BJ (cell line): ENCODE results near the gene KCNMB4. TPM values are rescaled to one million over a fixed set of nuclear protein-coding genes. Genes with fewer than 3 reads are reported as not detected.

ENCODE experiments used
- CTCF ChIA-PET: fragments of 350-600 bp; formaldehyde crosslinking; extraction: SDS; loops from one replicate; lab custom pipeline; 2021; ENCODE audit warnings: antibody characterized with exemption, inconsistent platforms; lab: Yijun Ruan, JAX
- POLR2A ChIA-PET: fragments of 300-600 bp; sonication (Branson Sonifier 250); formaldehyde crosslinking; extraction: SDS; loops from one replicate; lab custom pipeline; 2021; ENCODE audit warnings: antibody characterized with exemption; lab: Charles Lee
- DNase-seq: peaks from one replicate; pipeline ENCODE4 v3.0.0-alpha.2; 2011; ENCODE audit warnings: low read depth
- H3K27me3 ChIP-seq: 2 replicates; pipeline ENCODE4 v1.6.0; 2011; ENCODE audit warnings: low read length; ENCODE audit not compliant: control insufficient read depth, insufficient read depth
- H3K36me3 ChIP-seq: 2 replicates; pipeline ENCODE4 v1.5.1; 2011; ENCODE audit warnings: low read length; ENCODE audit not compliant: control insufficient read depth, insufficient read depth
- H3K4me3 ChIP-seq: 2 replicates; pipeline ENCODE4 v1.5.1; 2011; ENCODE audit warnings: low read depth, mild to moderate bottlenecking, control low read depth, low read length
- CTCF ChIP-seq: IDR thresholded peaks from 2 replicates; pipeline ENCODE4 v1.5.1; 2011; ENCODE audit warnings: low read depth, mild to moderate bottlenecking, control low read depth, inconsistent platforms, low read length, moderate library complexity; ENCODE audit not compliant: insufficient read depth
- polyA plus RNA-seq: library from polyadenylated mRNA; depleted of rRNA; stranded (reverse); fragments of >200 nt; gene quantifications from 2 replicates; pipeline ENCODE4 v1.2.3, GENCODE V29; 2011

Gene KCNMB4
- polyA plus RNA-seq, 1 experiment: 1.5 TPM

DNA sequence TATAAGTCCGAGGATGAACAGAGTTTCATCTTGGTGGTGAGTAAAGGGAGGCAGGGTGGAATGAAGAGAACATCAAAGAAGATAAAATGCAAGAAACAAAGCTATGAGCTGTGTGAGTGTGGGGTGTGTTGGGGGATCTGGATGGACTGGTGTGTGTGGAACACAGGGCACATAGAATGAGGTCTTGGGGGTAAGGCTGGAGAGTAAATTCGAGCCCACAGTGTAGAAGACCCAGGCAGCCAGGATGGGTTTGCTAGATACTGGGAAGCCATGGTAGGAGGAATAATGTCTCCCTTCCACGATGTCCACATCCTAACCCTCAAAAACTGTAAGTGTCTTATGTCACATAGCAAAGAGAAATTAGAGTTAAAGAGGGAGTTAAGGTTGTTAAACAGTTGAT, 6.8 kb downstream of the KCNMB4 start:
- Histone ChIP-seq H3K4me3 (no peak overlapping the region), H3K27me3 (no peaks in the 10 kb centered on the region), H3K36me3 (no peaks in the 10 kb centered on the region)
- no peak for TF ChIP-seq CTCF
- ChIA-PET POLR2A (no interaction called here), CTCF (no interaction called here)
- DNase-seq: no peak

GRCh38 chr12:70379846-70380245, 13.8 kb downstream of the KCNMB4 start:
- CTCF ChIA-PET: interaction anchor here (0.8 kb wide), 1 partner anchor 196 kb away, joined by 3 read pairs; no protein-coding TSS in a partner anchor
- no peak for TF ChIP-seq CTCF

GRCh38 chr12:70383484-70383883, 17.4 kb downstream of the KCNMB4 start:
- CTCF ChIA-PET: no interaction called here
- TF ChIP-seq CTCF: no peak
- no peaks in the 10 kb centered on the region for H3K36me3 ChIP-seq
- POLR2A ChIA-PET: no interaction called here
- H3K4me3 ChIP-seq: no peak overlapping the region
- DNase-seq: no peak
- H3K27me3 ChIP-seq: no peaks in the 10 kb centered on the region

More at GRCh38 chr12:70379846-70380245, 13.8 kb downstream of the KCNMB4 start:
- Histone ChIP-seq H3K4me3 (no peak overlapping the region), H3K36me3 (no peaks in the 10 kb centered on the region), H3K27me3 (no peaks in the 10 kb centered on the region)
- POLR2A ChIA-PET: interaction anchor here (0.7 kb wide), 1 partner anchor 22 kb away, joined by 3 read pairs; no protein-coding TSS in a partner anchor
- DNase-seq: no peak

DNA sequence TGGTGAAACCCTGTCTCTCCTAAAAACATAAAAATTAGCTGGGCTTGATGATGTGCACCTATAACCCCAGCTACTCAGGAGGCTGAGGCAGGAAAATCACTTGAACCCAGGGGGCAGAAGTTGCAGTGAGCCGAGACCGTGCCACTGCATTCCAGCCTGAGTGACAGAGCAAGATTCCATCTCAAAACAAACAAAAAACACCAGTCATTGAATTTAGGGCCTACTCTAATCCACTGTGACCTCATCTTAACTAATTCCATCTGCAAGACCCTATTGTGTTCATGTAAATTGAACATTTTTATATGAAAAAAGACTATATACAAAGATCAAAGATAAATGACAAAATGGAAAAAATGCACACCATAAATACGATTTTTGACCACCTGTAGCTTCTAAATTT, 17.8 kb downstream of the KCNMB4 start:
- Histone ChIP-seq H3K36me3 (no peaks in the 10 kb centered on the region), H3K4me3 (no peak overlapping the region), H3K27me3 (no peaks in the 10 kb centered on the region)
- CTCF ChIA-PET: no interaction called here
- no peak for DNase-seq
- TF ChIP-seq CTCF: no peak
- POLR2A ChIA-PET: interaction anchor here (0.7 kb wide), 1 partner anchor 479 kb away, joined by 3 read pairs; no protein-coding TSS in a partner anchor

GRCh38 chr12:70386771-70387170, 20.7 kb downstream of the KCNMB4 start:
- DNase-seq: no peak

More at GRCh38 chr12:70386771-70387170, 20.7 kb downstream of the KCNMB4 start:
- CTCF ChIA-PET: no interaction called here
- no peak for TF ChIP-seq CTCF
- POLR2A ChIA-PET: interaction anchor here (0.7 kb wide), 1 partner anchor 90 kb away, joined by 7 read pairs; no protein-coding TSS in a partner anchor
- H3K4me3 ChIP-seq: no peak overlapping the region
- H3K36me3 ChIP-seq: no peaks in the 10 kb centered on the region
- H3K27me3 ChIP-seq: no peaks in the 10 kb centered on the region
